Activated naive CD4-positive, alpha-beta T cell treated with anti-CD3 and anti-CD28 coated beads, Interleukin-2, amount 50 U/mL, for 24 hours (primary cell): ENCODE results near the gene TRMT6.

Experiments
- H3K27ac Mint-ChIP-seq: one replicate; pipeline ENCODE4 v1.8.0; 2021; ENCODE audit warnings: mild to moderate bottlenecking, mixed read lengths
- H3K27me3 Mint-ChIP-seq: one replicate; pipeline ENCODE4 v1.8.0; 2021; ENCODE audit warnings: mixed read lengths
- H3K36me3 Mint-ChIP-seq: one replicate; pipeline ENCODE4 v1.8.0; 2021; ENCODE audit warnings: mixed read lengths
- H3K4me1 Mint-ChIP-seq: one replicate; pipeline ENCODE4 v1.8.0; 2021; ENCODE audit warnings: mixed read lengths
- H3K4me3 Mint-ChIP-seq: one replicate; pipeline ENCODE4 v1.8.0; 2021; ENCODE audit warnings: mild to moderate bottlenecking, mixed read lengths
- H3K9me3 Mint-ChIP-seq: one replicate; pipeline ENCODE4 v1.8.0; 2021; ENCODE audit warnings: mixed read lengths

The TRMT6 gene

DNA sequence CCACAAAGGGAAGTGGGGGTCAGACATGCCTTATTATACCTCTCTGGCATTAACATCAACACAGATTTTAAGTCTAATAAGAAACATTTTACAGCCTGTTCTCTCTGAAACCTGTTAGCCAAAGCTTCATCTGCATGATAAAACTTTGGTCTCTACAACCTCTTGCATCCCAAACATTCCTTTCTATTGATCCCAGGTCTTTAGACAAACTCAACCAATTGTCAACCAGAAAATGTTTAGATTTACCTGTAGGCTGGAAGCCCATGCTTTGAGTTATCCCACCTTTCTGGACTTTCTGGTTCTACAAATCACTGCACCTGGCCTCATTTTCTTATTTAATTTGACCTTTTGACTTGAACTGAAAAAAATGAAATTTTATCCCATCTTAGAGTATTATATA lies 20.9 kb upstream of the TRMT6 start:
- H3K36me3 Mint-ChIP-seq = peaks cover 3% of the 10 kb centered on the region
- H3K27me3 Mint-ChIP-seq = no peaks in the 10 kb centered on the region
- H3K4me1 Mint-ChIP-seq = no peaks in the 10 kb centered on the region
- H3K4me3 Mint-ChIP-seq = no peak overlapping the region
- H3K27ac Mint-ChIP-seq = no peak overlapping the region
- no peaks in the 10 kb centered on the region for H3K9me3 Mint-ChIP-seq

DNA sequence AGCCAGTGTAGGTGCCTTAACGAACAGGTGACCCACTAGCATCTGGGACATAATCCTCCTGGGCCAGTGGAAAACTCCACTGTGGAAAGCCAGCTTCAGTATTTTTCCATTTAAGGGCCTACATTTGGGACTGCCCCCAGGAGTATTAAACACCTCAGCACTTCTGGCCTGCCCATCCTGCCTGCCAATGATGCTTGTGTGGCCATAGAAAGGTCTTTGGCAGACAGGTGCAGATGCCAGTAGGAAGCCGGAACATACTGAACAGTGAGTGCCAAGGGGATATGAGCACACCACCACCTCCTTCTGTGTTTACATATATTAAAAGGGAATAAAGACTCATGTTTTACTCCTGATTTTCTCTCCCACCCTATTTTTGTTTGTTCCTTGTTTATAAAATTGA lies 20.0 kb upstream of the TRMT6 start:
- no peak overlapping the region for H3K27ac Mint-ChIP-seq
- no peaks in the 10 kb centered on the region for H3K4me1 Mint-ChIP-seq
- H3K27me3 Mint-ChIP-seq = no peaks in the 10 kb centered on the region
- peaks cover 4% of the 10 kb centered on the region for H3K36me3 Mint-ChIP-seq
- no peak overlapping the region for H3K4me3 Mint-ChIP-seq
- H3K9me3 Mint-ChIP-seq = no peaks in the 10 kb centered on the region

DNA sequence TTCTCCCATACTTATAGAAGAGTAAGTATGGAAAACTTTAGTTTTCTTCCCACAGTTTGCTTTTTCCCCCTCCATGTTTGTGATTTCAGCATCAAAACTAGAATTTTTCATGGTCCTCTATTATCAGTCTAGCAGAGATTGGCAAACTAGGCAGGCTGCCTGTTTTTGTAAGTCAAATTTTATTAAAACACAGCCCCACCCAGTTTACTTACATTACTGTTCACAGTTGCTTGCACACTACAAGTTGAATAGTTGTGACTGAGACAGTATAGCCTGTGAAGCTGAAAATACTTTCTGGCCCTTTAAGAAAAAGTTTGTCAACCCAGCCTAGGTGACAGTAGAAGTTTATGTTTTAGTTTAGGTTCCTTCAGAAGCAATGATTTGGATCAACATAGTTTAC lies 19.6 kb upstream of the TRMT6 start:
- H3K27ac Mint-ChIP-seq = no peak overlapping the region
- peaks cover 9% of the 10 kb centered on the region for H3K36me3 Mint-ChIP-seq
- H3K4me1 Mint-ChIP-seq = no peaks in the 10 kb centered on the region
- H3K4me3 Mint-ChIP-seq = no peak overlapping the region
- no peaks in the 10 kb centered on the region for H3K27me3 Mint-ChIP-seq
- H3K9me3 Mint-ChIP-seq = no peaks in the 10 kb centered on the region

DNA sequence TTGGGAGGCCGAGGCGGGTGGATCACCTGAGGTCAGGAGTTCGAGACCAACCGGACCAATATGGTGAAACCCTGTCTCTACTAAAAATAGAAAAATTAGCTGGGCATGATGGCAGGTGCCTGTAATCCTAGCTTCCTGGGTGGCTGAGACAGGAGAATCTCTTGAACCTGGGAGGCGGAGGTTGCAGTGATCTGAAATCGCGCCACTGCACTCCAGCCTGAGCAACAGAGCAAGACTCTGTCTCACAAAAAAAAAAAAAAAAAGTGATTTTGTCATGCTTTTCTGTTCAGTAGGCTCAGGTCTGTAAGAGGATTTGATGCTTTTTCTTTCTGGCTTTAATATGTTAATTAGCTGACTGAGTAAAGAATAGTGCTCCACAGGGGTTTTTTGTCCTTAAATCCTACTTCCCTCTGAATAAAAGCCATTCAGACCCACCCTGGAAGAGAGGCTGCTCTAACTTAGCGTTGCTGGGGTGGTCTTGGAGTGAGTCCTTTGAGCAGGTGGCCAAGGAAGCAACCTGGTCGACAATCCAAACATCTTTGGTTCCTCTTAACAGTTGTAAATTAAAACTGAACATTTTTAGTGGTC lies 19.1 kb upstream of the TRMT6 start:
- Mint-ChIP-seq H3K4me3 (no peak overlapping the region), H3K9me3 (no peaks in the 10 kb centered on the region), H3K27me3 (no peaks in the 10 kb centered on the region), H3K27ac (no peak overlapping the region), H3K4me1 (no peaks in the 10 kb centered on the region), H3K36me3 (peaks cover 10% of the 10 kb centered on the region)

DNA sequence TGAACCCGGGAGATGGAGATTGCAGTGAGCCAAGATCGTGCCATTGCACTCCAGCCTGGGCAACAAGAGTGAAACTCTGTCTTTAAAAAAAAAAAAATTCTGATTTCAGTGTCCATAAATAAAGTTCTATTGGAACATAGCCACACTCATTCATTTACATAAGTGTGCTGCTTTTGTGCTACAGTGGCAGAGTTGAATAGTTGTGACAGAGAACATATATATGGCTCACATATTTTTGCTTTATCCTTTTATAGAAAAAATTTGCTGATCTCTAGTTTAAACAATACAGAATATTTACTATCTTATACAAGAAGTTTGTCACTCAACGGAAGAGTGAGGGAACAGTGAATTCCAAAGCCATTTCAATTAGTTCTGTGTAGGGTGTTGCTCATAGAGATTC lies 18.1 kb upstream of the TRMT6 start:
- H3K4me3 Mint-ChIP-seq = no peak overlapping the region
- no peaks in the 10 kb centered on the region for H3K27me3 Mint-ChIP-seq
- H3K4me1 Mint-ChIP-seq = no peaks in the 10 kb centered on the region
- no peaks in the 10 kb centered on the region for H3K9me3 Mint-ChIP-seq
- H3K27ac Mint-ChIP-seq = no peak overlapping the region
- peaks cover 10% of the 10 kb centered on the region for H3K36me3 Mint-ChIP-seq

DNA sequence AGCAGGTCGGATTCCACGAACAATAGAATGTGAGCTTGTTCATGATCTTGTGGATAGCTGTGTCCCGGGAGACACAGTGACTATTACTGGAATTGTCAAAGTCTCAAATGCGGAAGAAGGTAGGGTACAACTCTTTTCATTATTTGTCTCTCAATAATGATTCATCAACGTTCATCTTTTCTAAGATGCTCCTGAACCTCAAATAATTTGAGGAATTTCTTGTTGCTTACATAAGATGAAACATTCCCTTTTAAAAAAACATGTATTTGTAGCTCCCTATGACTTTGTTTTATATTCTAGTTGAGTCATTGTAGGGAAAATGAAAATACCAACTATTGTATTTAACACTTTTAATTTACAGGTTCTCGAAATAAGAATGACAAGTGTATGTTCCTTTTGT lies 17.1 kb upstream of the TRMT6 start:
- no peak overlapping the region for H3K27ac Mint-ChIP-seq
- no peak overlapping the region for H3K4me3 Mint-ChIP-seq
- peaks cover 10% of the 10 kb centered on the region for H3K36me3 Mint-ChIP-seq
- H3K4me1 Mint-ChIP-seq = no peaks in the 10 kb centered on the region
- no peaks in the 10 kb centered on the region for H3K27me3 Mint-ChIP-seq
- H3K9me3 Mint-ChIP-seq = no peaks in the 10 kb centered on the region

DNA sequence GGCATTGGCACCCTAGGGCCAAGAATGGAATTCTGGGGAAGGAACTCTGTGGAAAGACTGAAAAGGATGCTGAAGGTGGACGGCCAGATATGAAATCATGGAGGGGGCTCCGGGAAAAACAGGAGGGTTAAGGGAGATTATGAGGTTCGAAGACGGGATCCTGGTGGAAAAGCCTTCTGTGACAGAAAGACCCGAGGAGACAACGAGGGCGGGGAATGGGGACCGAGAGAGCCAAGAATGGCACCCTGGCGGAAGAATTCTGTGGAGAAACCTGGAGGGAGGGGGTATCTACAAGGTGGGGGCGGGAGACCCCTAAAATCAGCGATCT lies 426 bp downstream of the TRMT6 start:
- no peaks in the 10 kb centered on the region for H3K27me3 Mint-ChIP-seq
- H3K9me3 Mint-ChIP-seq = no peaks in the 10 kb centered on the region
- peak overlapping the region; percentile 99 for H3K4me3 Mint-ChIP-seq
- H3K4me1 Mint-ChIP-seq = peaks cover 53% of the 10 kb centered on the region
- H3K36me3 Mint-ChIP-seq = peaks cover 12% of the 10 kb centered on the region
- peak overlapping the region; percentile 100 for H3K27ac Mint-ChIP-seq

DNA sequence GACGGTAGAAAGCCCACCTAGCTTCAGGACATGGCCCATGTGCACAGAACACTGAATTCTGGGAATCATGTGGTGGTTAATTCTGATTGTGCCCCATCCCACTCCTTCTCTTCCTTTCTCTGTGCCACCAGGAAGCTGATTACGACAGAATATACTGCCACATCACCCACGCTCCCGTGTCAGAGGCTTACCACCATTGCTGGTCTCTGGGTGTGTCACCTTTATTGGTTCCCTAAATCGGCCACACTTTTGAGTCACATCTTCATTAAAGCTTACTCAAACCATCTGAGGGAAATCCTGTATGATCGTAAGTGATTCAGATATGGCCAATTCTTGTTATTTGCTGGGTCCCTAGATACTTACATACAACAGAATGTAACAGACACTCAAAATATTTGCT lies 3.1 kb downstream of the TRMT6 start:
- no peaks in the 10 kb centered on the region for H3K9me3 Mint-ChIP-seq
- H3K27me3 Mint-ChIP-seq = no peaks in the 10 kb centered on the region
- peaks cover 56% of the 10 kb centered on the region for H3K4me1 Mint-ChIP-seq
- peaks cover 20% of the 10 kb centered on the region for H3K36me3 Mint-ChIP-seq
- H3K4me3 Mint-ChIP-seq = no peak overlapping the region
- no peak overlapping the region for H3K27ac Mint-ChIP-seq

DNA sequence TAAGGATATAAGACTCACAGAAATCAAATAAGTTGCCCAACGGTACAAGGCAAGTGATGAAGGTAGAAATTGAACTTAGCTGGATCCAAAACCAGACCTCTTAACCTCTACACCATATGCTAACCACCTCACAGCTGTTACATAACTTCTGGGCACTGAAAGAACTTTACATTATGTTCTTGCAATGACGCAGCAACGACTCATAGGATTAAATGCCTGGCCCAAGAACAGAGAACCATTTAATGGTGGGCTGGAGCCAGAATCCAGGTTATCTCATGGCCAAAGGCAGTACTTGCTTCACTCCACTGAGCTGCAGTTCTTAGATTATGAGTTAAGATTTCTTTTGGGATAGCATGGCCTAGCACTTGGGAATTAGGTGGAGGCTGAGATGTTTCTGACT lies 4.4 kb downstream of the TRMT6 start:
- no peaks in the 10 kb centered on the region for H3K27me3 Mint-ChIP-seq
- no peaks in the 10 kb centered on the region for H3K9me3 Mint-ChIP-seq
- H3K4me3 Mint-ChIP-seq = no peak overlapping the region
- H3K4me1 Mint-ChIP-seq = peaks cover 47% of the 10 kb centered on the region
- H3K27ac Mint-ChIP-seq = peak overlapping the region; percentile 30
- H3K36me3 Mint-ChIP-seq = peaks cover 23% of the 10 kb centered on the region

DNA sequence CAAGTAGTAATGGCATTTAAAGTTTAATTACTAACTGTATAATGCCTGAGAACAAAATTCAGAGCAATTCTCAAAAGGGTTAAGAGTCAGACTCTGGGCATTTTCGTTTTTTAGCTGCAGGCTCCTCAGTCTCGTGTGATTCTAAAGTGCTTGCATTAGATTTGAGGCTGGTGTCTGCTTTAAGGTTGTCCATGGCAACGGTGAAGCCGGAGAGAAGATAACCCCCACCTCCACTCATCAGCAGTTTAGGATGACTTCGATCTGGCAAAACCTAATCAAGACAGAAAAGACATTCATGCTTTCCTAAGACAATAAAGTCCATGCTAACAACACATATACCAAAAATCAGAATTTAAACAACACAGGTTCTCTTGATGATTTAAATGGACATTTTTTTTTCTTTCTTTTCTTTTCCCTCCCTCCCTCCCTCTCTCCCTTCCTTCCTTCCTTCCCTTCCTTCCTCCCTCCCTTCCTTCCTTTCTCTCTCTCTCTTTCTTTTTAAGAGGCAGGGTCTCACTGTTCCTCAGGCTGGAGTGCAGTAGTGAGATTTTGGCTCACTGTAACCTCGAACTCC lies 11.8 kb downstream of the TRMT6 start:
- H3K36me3 Mint-ChIP-seq = peaks cover 9% of the 10 kb centered on the region
- peaks cover 12% of the 10 kb centered on the region for H3K4me1 Mint-ChIP-seq
- no peak overlapping the region for H3K27ac Mint-ChIP-seq
- no peaks in the 10 kb centered on the region for H3K9me3 Mint-ChIP-seq
- no peak overlapping the region for H3K4me3 Mint-ChIP-seq
- no peaks in the 10 kb centered on the region for H3K27me3 Mint-ChIP-seq

DNA sequence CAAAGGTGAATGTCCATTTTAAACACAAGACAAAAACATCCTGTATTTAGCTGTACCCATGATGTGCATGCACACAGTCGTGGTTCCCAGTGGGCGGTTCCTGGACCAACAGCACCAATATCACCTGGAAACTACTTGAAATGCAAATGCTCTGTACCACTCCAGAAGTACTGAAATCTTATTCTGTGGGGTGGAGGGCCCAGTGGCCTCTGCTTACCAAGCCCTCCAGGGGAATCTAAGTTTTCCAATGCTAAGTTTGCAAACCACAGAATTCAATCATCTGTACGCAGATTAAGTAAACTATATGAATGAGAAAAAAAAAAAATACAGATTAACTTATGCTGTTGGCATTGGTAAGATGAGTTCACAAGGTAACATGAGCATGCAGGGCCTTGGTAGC lies 14.1 kb downstream of the TRMT6 start:
- Mint-ChIP-seq H3K4me3 (no peak overlapping the region), H3K36me3 (peaks cover 2% of the 10 kb centered on the region), H3K4me1 (peaks cover 12% of the 10 kb centered on the region), H3K27me3 (no peaks in the 10 kb centered on the region), H3K27ac (no peak overlapping the region), H3K9me3 (no peaks in the 10 kb centered on the region)

DNA sequence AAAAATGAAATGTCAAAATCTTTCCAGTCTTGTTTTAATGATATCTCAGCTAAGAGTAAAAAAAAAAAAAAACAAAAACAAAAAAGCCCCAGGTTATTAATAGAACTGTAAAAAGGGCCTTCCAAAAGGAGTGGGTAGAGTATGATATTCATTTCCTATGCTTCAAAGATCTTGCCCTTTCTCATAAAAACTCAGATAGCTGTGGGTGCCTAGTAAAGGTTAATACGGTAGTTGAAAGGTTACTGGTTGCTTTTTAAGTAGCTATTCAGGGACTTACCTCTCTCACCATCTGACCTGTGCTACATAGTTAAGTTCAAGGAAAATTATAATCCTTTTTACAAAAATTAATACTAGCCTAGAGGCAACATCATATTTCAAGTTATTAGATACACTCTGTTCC lies 14.9 kb downstream of the TRMT6 start:
- Mint-ChIP-seq H3K9me3 (no peaks in the 10 kb centered on the region), H3K36me3 (peaks cover 2% of the 10 kb centered on the region), H3K27me3 (no peaks in the 10 kb centered on the region), H3K4me3 (no peak overlapping the region), H3K27ac (no peak overlapping the region), H3K4me1 (peaks cover 12% of the 10 kb centered on the region)

DNA sequence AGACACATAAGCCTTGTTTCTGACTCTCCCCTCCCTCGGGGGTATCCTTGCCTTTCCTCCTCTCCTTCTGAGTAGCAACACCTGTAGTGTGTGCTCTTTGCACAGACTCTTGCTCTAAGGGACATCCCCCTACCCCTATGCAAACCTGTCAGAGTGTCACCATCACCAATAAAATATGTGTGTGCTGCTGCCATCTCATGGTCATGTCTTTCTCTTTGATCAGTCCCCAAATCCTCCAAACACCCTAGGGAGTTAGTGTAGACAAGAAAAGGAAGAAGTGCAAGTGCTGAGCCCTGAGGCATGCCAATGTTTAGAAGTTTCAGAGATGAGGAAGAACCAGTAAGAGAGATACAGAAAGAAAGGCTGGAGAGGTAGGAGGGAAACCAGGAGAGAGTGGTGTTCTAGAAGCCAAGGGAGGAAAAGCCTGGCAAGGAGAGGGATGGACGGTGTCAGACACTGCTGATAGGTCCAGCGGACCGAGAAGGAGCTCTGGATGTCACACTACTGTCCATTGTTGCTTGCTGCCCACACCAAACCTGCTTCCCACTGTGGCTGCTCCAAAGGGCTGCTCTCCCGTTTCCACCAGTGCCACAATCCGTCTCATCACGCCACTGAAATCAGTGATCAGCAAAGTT lies 16.4 kb downstream of the TRMT6 start:
- Mint-ChIP-seq H3K27me3 (peaks cover 1% of the 10 kb centered on the region), H3K4me1 (peaks cover 12% of the 10 kb centered on the region), H3K4me3 (no peak overlapping the region), H3K27ac (no peak overlapping the region), H3K9me3 (no peaks in the 10 kb centered on the region), H3K36me3 (no peaks in the 10 kb centered on the region)

DNA sequence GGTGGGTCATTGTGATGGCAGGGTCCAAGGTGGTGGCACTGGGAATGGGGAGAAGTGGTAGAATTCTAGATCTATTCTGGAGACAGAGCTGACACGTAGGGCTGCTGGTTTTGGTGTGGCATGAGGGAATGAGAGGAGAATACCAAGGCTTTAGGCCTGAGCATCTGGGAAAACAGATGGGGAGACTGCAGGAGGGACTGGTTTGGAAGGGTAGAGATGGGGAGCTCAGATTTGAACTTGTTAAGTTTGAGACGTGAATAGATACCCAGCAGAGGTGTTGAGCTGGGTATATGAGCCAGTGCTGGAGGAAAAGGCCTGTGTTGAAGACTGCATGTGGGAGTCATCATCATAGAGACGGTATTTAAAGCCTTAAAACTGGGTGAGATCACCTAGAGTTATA lies 17.5 kb downstream of the TRMT6 start:
- H3K27ac Mint-ChIP-seq = no peak overlapping the region
- H3K36me3 Mint-ChIP-seq = no peaks in the 10 kb centered on the region
- H3K27me3 Mint-ChIP-seq = peaks cover 3% of the 10 kb centered on the region
- no peaks in the 10 kb centered on the region for H3K9me3 Mint-ChIP-seq
- H3K4me1 Mint-ChIP-seq = peaks cover 12% of the 10 kb centered on the region
- H3K4me3 Mint-ChIP-seq = no peak overlapping the region

DNA sequence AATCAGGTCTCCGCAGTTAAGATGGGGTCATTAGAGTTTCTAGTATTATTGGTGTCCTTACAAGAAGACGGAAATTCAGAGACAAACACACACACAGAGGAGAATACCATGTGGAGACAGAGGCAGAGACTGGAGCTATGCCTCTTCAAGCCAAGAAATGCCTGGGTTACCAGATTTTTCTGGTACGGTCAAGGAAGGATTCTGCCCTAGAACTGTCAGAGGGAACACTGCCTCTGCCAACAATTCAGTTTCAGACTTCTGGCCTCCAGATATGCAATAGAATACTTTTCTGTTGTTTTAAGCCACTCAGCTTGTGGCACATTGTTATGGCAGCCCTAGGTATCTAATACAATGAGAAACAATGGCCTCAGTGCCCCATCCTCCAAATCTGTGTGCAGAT lies 18.9 kb downstream of the TRMT6 start:
- H3K9me3 Mint-ChIP-seq = no peaks in the 10 kb centered on the region
- no peak overlapping the region for H3K27ac Mint-ChIP-seq
- no peak overlapping the region for H3K4me3 Mint-ChIP-seq
- H3K4me1 Mint-ChIP-seq = peaks cover 12% of the 10 kb centered on the region
- H3K27me3 Mint-ChIP-seq = peaks cover 3% of the 10 kb centered on the region
- no peaks in the 10 kb centered on the region for H3K36me3 Mint-ChIP-seq

DNA sequence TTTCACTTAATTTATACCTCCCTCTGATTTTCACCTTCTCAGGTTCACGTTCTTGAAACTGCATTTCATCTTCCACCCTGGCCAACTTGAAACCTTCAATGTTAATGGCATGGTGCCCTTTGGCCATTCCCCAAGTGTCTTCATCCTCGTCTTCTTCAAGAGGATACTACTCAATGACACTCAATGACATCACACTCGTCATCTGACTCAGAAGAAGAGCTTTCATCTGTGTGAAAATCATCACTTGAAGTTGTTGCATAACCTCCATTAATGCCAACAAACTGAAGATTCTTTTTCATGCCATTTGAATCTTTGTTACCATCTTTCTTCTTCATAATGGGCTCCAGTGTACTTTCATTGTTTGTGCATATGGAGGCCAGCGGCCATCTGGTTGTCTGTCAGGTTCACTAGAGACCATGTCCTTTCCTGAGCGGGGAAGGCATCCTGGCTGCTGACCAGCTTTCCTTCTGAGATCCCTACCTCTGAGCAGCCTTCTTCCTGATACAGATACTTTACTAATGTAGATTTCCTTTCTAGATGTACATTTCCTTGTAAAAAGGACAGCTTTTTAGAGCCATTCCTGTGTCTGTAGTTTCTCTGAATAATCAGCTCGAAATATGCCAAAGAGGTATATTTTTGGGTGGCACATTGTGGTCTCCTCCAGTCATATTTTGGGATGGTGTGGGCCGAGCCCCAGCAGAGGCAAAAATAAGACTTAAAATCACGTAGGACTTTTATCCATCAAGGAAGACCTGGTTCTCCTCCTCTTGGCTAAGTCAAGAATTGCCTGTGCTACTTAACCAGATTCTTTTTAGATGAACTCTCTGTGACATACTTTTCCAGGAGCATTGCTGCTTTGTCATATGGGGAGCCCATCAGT lies 21.3 kb downstream of the TRMT6 start:
- Mint-ChIP-seq H3K9me3 (no peaks in the 10 kb centered on the region), H3K27ac (no peak overlapping the region), H3K4me3 (no peak overlapping the region), H3K36me3 (no peaks in the 10 kb centered on the region), H3K4me1 (peaks cover 4% of the 10 kb centered on the region), H3K27me3 (peaks cover 3% of the 10 kb centered on the region)
